Neural cell (in vitro differentiated cells): Measurements from ENCODE around the gene SLC4A9.

Source experiments
- EZH2 ChIP-seq: fragments of 200-600, 300-800 bp; shearing (Covaris generic), sonication (generic); IDR thresholded peaks from 2 replicates; pipeline ENCODE4 v1.6.1; 2014; ENCODE audit warnings: antibody characterized with exemption, low read length, borderline replicate concordance, mild to moderate bottlenecking; ENCODE audit not compliant: insufficient read depth, poor library complexity, severe bottlenecking
- POLR2AphosphoS5 ChIP-seq: IDR thresholded peaks from 2 replicates; pipeline ENCODE4 v1.6.1; 2012
- RAD21 ChIP-seq: fragments of 450-650 bp; conservative IDR thresholded peaks from 2 replicates; pipeline ENCODE4 v1.6.1; 2014; ENCODE audit warnings: antibody characterized with exemption, mild to moderate bottlenecking, moderate library complexity
- REST ChIP-seq: IDR thresholded peaks from 2 replicates; pipeline ENCODE4 v1.6.1; 2012; ENCODE audit warnings: borderline replicate concordance
- TAF1 ChIP-seq: IDR thresholded peaks from 2 replicates; pipeline ENCODE4 v1.6.1; 2012; ENCODE audit warnings: low read depth
- TF ChIP-seq, protein P1 (sequence below): fragments of 450-650 bp; IDR thresholded peaks from 2 replicates; pipeline ENCODE4 v1.5.1; 2014; ENCODE audit warnings: antibody characterized with exemption, mild to moderate bottlenecking, moderate library complexity; ENCODE audit not compliant: poor library complexity, severe bottlenecking

GRCh38 chr5:140356853-140357725 lies 2.9 kb upstream of the SLC4A9 start:
- TF ChIP-seq, protein P1, sequence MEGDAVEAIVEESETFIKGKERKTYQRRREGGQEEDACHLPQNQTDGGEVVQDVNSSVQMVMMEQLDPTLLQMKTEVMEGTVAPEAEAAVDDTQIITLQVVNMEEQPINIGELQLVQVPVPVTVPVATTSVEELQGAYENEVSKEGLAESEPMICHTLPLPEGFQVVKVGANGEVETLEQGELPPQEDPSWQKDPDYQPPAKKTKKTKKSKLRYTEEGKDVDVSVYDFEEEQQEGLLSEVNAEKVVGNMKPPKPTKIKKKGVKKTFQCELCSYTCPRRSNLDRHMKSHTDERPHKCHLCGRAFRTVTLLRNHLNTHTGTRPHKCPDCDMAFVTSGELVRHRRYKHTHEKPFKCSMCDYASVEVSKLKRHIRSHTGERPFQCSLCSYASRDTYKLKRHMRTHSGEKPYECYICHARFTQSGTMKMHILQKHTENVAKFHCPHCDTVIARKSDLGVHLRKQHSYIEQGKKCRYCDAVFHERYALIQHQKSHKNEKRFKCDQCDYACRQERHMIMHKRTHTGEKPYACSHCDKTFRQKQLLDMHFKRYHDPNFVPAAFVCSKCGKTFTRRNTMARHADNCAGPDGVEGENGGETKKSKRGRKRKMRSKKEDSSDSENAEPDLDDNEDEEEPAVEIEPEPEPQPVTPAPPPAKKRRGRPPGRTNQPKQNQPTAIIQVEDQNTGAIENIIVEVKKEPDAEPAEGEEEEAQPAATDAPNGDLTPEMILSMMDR: no peak
- no peak for TF ChIP-seq RAD21
- TF ChIP-seq REST: no peak
- no peak for TF ChIP-seq EZH2
- TF ChIP-seq TAF1: no peak
- no peak for TF ChIP-seq POLR2AphosphoS5
